Right forelimb (tissue), 1 donor: ENCODE results near the gene TTC38.
"Not testable (repeated sequence)": the region's sequence is repeated elsewhere in the genome, so short reads cannot be mapped to it uniquely, and the experiment has no call there.

Experiments used
- DNase-seq: peaks from one replicate; pipeline ENCODE4 v3.0.0-alpha.2; 2018

The TTC38 gene

DNA sequence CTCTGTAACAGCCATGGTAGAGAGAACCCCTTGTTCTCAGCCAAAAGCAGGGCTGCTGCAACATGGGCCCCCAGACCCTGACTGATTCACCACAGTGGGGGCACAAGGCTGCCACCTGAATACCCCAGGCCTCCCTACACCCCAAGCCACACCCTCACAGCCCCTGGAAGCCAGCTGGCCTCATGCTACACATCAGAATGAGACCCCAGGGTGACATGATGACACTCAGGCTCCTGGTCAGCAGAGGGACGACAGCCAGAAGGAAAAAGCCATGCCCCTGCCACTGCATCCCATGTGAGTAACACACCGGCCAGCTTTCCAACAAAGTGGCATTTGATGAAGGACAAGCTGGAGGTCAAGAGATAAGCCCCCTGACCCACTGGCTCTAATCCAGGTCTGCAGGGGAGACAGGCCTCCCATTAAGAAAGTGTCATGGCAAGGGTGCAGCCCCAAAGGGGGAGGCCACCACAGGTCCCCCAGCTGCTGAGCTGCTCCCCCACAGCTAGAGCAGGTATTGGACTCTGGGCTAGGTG is 20.3 kb upstream of the TTC38 start:
- DNase-seq, result no peak

DNA sequence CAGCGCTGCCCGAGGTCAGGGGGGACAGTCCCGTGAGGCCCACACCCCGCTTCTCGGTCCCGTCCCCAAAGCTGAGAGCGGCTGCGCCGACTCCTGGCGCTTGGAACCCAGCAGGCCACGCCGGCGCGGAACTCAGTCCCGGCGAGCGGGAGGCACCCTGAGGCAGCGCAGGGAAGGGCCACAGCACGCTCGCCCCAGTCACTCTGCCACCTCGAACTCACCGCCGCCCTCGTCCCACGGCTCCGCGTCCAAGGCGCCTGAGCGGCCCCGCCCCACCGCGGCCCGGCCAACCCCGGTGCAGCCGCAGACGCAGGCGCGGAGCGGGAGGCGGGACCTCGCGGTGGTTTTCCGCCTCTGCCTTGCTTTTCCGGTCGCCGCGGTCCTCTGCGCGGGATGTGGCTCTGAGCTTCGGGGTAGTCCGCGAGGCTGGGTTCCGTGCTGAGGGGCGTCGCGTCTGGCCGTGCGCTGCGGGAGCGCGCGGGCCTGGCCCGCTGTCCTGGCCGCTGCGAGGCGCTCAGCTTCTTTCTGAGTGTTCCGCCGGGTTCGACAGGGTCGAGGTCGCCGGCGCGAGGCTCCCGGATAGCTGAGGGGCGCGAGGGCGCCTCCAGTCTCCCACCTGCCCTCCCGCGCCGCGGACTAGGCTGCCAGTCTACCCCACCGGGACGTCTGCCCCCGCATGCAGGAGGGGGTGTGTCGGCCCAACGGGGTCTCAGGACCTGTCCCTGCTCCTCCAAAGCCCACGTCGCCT is 17.6 kb upstream of the TTC38 start, which contains the start of gene CDPF1:
TSS of gene CDPF1 (minus strand) at position 259 of the 748 bp plus-strand sequence. CDS start 2,009 bp downstream, outside the sequence.
- peak; percentile 92 for DNase-seq

DNA sequence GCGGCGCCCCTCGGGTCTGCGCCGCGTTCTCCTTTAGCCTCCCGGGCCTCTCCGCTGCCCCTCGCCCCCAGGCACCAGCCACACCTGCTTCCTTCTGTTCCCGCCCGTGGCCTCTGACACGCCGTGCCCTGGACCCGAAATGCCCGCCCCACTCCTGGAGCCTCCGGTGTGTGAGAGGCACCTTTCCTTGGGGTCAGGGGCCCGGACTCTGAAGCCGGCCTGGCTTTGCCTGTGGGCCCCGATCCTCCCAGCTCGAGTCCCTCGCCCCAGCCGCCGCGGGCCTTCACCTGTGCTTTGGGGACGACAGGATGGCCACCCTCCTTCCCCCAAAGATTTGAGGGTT is 17.1 kb upstream of the TTC38 start:
- no peak for DNase-seq

DNA sequence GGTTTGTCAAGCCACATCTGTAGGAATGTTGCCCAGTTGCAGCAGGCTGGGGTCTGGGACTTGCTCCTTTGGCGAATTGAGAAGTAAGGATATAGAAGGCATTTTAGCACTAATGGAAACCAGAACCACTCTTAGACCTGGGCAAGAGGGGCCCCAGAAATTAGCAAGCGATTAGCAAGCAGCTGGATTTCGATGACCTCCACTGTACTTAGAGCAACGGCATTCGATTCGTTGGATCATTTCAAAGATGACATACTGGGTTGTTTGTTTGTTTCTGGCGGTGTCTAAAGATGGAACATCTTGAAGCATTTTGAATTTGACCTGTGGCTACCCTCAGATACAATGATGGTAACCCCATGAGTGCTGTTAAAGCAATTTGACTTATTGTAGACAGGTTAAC is 16.5 kb upstream of the TTC38 start:
- DNase-seq, result no peak

DNA sequence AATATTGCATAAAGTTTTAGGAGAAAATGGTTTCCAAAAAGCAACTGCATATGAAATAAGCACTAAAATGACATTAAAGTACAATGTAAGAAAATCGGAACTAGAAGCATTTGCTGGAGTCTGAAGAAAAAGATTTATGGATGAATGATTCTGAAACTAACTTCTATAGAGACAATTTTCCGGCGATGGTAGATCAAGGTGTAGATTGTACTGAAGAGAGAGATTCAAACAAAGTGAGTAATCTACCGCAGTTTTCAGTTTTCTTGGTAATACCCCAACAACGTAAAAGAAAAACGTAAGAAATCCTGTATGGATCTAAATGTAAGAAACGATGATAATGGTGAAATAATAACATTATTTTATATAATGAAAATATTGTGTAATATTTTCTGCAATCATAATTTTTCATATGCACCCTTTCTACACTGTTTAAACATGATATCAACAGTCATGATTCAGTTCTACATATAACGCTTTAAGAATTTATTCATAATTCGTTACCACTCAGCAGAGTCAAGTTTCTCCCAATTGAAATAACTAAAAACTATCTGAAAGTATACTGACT is 15.9 kb upstream of the TTC38 start:
- no peak for DNase-seq

DNA sequence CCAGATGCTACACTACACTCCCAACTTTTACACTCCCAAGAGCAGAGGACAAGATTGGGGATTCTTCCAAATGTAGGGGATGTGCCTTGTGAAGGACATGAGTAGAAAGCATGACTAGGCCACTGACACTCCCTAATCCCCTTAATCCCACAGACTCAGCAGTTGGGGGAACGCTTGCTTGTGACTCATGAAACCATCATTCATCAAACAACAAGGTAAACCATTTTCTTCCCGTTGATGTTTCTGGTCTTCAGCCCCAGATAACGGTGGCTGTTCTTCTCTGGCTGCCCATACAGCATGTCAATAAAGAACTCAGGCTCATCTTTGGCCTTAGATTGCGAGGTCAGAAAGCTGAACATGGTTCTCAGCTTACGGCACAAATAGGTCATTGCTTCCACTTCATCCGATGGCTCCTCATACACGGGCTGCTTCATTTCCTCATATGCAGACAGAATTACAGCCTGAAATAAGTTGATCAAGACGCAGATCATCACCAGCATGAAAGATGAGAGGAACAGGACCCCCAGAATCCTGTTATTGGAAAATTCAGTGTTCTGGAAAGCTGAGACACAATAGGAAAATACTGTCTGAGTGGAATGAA is 11.3 kb upstream of the TTC38 start:
- no peak for DNase-seq

DNA sequence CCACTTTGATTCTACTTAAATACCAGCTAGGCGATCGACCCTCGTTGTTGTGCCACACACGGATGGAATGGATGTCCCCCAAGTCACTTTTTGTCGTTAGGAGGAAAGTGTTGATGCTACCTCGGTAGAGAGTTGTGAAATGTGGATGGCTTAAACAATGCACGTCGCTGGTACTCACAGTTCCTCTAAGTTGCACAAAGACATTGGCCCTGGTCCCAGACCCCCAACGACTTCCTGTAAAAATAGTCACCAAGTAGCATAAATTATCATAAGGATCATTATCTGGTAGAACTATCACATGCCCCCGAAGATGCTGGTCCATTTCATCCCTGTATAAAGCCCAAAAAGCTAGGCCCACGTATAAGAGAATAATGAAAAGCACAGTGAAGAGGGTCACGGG is 8.4 kb upstream of the TTC38 start:
- DNase-seq, result no peak

DNA sequence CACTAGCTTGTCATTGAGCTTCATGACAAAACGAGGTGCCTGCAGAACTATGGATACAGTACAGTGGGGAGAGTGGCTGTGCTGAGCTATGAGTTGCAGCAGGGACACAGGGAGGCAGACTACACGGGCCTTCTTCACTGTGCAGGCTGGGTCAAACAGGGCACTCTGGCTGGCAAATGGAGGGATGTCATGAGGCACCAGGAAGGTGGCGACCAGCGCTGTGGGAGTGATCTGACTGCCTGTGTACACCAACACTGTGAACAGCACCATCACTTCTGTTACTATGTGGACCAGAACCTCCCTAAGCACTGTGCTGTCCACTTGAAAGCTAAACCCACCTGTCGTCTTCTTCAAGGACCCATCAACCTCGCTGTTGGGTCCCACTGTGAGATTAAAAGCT is 7.8 kb upstream of the TTC38 start:
- no peak for DNase-seq

DNA sequence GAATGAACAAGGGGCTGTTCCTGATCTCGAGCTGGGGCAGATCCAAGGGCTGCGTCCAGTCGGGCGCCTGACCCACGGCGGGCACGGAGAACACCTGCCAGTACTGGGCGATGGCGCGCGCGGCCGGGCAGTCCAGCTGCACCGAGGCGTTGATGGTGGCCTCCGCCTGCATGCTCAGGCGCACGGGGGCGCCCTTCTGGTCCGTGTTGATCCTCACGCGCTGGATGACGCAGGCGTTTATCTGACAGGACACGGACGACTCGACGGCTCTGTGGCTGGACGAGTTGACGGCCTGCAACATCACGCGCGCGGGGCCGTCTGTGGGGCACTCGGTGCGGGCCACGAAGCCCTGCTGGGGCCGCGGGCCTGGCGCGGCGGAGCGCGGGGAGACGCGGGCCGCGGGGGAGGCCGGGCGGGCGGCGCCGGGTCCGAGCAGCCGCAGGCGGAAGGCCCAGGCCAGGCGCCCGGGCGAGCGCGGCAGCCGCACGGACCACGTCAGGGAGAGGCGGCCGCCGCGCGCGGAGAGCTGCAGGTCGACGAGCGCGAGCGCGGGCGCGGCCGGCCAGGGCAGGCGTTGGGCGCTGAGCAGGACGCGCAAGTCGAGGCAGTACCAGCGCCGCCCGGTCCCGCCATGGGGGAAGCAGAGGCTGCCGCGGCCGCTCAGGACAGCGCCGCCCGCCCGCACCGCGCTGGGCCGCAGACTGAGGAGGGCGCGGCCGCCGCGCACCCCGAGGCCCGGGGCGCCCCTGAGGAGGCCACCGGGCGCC is 5.2 kb upstream of the TTC38 start:
- DNase-seq, result peak; percentile 54

DNA sequence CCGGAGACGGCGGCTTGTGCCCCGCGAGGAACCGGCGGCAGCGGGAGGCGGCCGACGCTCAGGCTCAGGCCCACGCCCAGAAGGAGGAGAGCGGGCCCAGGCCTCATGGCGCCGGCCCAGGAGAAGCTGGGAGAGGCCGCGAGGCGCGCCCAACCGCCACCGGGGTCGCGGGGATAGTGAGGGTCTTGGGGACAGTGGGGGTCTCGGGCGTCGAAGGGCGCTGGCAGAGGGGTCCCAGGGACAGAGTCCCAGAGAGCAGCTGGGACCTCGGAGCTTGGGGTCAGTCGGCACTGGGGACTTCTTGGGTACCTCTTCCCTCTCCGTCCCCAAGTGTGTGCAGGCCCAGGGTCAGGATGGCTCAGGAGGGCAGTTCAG is 4.6 kb upstream of the TTC38 start, which contains the start of gene PKDREJ:
TSS of gene PKDREJ (minus strand) at position 128 of the 375 bp plus-strand sequence. CDS start at position 107, 21 bp downstream.
- no peak for DNase-seq

DNA sequence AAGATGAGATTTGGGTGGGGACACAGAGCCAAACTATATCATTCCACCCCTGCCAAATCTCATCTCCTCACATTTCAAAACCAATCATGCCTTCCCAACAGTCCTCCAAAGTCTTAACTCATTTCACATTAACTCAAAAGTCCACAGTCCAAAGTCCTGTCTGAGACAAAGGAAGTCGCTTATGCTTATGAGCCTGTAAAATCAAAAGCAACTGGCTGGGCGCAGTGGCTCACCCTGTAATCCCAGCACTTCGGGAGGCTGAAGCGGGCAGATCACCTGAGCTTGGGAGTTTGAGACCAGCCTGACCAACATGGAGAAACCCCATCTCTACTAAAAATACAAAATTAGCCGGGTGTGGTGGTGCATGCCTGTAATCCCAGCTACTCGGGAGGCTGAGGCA is 3.3 kb upstream of the TTC38 start:
- not testable (repeated sequence) for DNase-seq

DNA sequence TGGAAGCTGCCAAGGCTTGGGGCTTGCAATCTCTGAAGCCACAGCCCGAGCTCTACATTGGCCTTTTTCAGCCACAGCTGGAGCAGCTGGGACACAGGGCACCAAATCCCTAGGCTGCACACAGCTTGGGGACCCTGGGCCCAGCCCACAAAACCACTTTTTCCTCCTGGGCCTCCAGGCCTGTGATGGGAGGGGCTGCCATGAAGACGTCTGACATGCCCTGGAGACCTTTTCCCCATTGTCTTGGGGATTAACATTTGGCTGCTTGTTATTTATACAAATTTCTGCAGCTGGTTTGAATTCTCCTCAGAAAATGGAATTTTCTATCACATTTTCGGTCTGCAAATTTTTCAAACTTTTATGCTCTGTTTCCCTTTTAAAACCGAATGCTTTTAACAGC is 2.2 kb upstream of the TTC38 start:
- DNase-seq, result not testable (repeated sequence)

DNA sequence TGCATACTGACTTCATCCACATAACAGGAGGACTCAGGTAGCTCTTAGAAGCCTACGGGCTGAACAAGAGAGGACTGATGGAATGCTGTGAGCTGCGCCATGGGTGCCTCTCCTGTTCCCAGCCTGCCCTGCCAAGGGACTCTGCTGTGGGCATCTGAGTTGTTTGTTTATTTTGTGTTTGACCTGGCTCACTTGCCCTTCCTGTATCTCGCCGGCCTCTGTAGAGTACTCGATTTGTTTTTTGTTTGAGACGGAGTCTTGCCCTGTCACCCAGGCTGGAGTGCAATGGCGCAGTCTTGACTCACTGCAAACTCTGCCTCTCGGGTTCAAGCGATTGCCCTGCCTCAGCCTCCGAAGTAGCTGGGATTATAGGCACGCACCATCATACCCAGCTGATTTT is 1.8 kb downstream of the TTC38 start:
- no peak for DNase-seq

DNA sequence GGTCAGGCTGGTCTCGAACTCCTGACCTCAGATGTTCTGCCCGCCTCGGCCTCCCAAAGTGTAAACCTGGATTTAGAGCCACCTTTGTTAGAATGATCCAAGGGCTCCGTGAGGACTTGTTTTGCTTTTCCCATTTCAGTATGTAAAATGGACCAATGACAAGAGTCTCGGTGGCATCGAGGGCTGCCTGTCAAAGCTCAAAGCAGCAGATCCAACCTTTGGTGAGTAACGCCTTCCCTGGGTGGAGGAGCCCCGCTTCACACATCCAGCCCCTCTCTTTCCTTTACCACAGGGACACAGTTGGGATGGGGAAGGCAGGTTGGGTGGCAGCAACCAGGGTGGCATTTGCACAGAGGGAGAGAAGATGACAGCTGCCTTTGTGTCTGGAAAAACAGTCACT is 4.4 kb downstream of the TTC38 start:
- DNase-seq, result no peak

DNA sequence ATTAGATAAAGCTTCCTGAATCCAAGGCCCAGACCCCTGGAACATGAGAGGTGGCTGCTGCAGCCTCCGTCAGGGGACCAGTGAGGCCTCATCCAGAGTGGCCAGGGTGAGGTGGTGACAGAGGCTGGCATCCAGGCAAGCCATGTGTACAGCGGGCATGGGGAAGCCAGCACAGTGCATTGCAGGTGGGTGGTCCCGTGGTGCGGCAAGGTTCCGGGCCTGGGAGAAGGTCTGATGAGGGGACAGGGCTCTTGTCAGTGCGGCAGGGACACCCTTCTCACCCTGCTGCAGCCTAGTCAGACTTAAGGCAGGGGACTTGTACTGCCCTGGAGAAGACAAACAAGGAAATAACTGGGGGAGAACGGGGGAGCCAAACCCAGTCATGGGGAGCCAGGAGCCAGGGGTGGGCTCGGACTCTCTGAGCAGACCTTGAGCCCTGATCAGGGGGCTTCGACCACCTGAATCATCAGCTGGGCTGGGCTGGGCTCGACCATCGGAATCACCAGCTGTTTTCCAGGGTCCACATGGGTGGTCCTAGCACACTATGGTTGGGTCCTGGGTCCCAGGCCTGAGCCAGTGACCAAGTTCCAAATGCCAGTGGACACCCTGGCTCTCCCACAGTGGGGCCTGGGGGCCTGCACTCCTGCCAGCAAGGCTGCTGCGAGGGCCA is 5.1 kb downstream of the TTC38 start:
- no peak for DNase-seq

DNA sequence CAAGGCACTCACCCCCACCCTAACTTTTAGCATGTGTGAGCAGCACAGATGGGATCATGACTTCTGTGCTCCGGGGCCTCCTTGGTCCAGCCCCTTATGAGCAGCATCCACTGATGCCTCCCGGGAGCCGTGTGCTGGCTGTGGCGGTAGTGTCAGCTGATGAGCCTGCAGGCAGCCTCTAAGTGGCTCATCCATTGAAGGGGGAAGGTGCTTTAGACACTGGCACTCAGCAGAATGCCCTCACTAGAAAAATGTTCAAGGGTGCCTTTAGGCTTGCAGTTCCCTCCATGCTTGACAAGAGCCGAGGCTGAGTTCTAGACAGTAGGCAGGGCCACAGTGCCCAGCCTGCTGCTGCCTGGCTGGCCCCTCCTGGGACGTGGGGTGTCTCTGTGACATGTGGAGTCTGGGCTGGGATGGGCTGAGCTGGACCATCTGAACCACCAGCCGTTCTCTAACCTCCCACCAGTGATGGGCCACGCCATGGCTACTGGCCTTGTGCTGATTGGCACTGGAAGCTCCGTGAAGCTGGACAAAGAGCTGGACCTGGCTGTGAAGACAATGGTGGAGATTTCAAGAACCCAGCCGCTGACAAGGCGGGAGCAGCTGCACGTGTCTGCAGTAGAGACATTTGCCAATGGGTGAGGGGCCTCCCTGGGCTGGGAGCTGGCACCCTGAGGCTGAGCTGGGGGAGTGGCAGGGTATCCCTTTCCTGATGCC is 5.8 kb downstream of the TTC38 start:
- no peak for DNase-seq

DNA sequence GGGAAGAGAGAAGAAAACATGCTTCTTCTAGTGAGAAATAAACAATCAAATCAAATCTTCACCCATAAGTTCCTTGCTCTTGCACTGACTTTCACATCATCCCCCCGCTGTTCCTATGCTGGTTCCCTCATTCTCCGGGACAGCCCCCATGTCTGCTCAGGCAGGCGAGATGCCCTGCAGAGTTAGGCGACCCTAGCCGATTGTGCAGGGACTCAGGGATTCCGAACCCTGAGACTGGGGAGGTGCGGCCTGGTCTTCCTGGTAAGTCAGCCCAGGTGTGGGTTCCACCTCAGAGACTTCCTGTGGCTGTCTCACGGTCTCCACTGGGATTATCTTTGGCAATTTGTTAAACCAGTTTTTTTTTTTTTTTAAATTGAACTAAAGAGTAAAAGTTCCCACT is 6.6 kb downstream of the TTC38 start:
- DNase-seq, result no peak

DNA sequence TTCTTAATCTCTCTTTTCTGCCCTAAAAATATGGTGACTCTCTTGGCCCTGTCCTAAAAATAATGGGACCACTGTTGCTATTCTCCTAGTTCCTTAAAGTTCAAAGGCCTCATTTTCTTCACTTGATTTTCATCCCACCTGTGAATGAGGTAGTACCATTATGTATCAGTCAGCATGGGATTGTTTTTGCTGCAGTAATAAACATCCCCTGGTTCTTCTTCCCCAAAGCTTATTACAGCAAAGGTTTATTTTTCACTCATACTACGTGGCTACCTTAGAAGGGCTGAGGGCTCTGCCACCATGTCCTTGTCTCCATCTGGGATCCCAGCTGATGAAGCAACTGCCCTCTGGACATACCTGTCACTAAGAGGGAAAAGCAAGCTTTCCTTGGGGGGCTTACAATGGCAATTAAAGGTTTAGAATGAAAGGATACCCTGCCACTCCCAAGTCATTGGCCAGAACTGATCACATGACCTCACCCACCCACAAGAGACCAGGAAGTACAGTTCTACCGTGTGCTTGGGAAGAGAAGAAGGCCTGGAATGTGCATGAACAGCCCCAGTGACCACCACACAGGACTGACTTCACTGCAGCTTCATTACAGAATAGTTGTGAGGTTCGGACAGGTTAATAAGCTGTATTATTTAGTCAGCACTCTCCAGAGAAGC is 7.8 kb downstream of the TTC38 start:
- DNase-seq, result no peak

DNA sequence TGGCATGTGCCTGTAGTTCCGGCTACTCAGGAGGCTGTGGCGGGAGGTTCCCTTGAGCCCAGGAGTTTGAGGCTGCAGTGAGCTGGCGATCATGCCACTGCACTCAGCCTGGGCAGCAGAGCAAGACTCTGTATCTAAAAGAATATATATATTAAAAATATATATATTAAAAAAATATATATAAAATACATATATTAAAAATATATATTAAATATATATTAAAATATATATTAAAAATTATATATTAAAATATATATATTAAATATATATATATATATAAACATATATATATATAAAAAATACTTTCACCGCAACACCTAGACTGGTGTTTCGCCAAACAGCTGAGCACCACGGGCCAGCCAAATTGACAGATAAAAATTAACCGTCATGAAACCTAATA is 8.8 kb downstream of the TTC38 start:
- no peak for DNase-seq

DNA sequence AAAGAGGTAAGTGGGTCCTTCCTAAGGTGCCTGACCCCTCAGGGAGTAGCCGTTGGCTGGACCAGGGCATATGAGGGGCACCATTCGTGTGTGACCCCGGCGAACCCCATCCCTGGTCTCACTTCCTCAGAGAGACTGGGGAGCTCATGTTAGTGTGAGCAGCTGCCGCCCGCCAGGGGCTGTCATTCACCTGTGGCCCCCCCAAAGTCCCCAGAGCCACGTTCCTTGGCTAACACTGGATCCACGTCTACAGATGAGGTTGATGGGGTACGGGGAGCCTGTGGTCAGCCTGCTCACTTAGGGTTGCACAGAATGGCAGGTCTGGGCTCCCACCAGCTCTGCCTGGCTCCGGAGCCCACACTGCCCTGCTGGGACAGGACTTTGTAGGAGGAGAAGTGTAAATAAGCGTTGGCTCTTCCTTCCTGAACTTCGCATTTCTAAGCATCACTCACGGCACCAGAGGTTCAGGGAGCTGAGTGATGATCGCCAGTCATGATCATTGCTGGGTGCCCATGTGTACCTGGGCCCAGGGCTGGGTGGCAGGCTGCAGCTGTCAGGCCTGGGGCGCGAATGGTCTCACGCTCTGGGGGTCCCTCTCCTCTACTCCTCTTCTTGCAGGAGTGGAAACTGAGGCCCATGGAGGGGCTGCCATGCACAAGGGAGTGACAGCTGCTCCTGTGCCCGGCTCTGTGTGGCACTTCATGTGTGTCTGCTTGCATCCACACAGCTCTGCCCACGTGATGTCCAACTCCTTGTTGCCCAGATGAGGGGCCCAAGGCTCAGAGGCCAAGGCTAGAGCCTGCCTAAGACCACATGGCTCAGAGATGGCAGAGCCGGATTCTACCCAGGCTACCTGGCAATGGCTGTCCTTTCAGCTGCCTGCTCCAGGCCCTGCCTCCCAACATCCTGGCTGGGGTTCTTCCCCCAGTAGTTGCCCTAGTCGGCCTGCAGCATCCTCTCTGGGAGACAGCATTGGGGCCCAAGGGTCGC is 11.1 kb downstream of the TTC38 start:
- no peak for DNase-seq
